IMR-90 (cell line): Measurements from ENCODE around the gene WDR81. TPM values are rescaled to one million over a fixed set of nuclear protein-coding genes. Genes with fewer than 3 reads are reported as not detected.

ENCODE experiments used
- polyA plus RNA-seq, 3 experiments: library from polyadenylated mRNA; depleted of rRNA; stranded (reverse); fragments of >200 nt; gene quantifications; 2 replicates each; pipeline ENCODE4 v1.2.3, GENCODE V29; 2012; ENCODE audit warnings: low replicate concordance in 1 of 3
- total RNA-seq: library from RNA; depleted of rRNA; stranded (reverse); fragments of >200 nt; gene quantifications from 2 replicates; pipeline ENCODE4 v1.2.3, GENCODE V29; 2012; rRNA removed

The WDR81 gene
- total and polyA plus RNA-seq, 2 of the 4 experiments (the other 2 are of a cell fraction), result 3.0 to 8.4 TPM

Other genes with a start within 250 kb of the WDR81 start
- 174 and 196 TPM in 2 replicates for gene MYO1C, start 232.0 kb upstream of the WDR81 start, total RNA-seq
- 162 and 188 TPM in 2 replicates for gene MYO1C, start 232.0 kb upstream of the WDR81 start, polyA plus RNA-seq (2012; rRNA removed)
- 16.4 and 17.4 TPM in 2 replicates for gene INPP5K, start 208.1 kb upstream of the WDR81 start, total RNA-seq
- 14.2 and 14.9 TPM in 2 replicates for gene INPP5K, start 208.1 kb upstream of the WDR81 start, polyA plus RNA-seq (2012; rRNA removed)
- 19.2 and 25.8 TPM in 2 replicates for gene PITPNA, start 161.9 kb upstream of the WDR81 start, total RNA-seq
- gene PITPNA, start 161.9 kb upstream of the WDR81 start, polyA plus RNA-seq (2012; rRNA removed), result 33.1 and 40.1 TPM in 2 replicates
- gene SLC43A2, start 95.9 kb upstream of the WDR81 start, total RNA-seq, result 3.3 and 3.8 TPM in 2 replicates
- 9.0 and 10.3 TPM in 2 replicates for gene SLC43A2, start 95.9 kb upstream of the WDR81 start, polyA plus RNA-seq (2012; rRNA removed)
- gene SCARF1, start 79.0 kb upstream of the WDR81 start, total RNA-seq, result 0.18 and 0.28 TPM in 2 replicates
- 0.34 and 0.43 TPM in 2 replicates for gene SCARF1, start 79.0 kb upstream of the WDR81 start, polyA plus RNA-seq (2012; rRNA removed)
- 3.9 TPM in 2 replicates for gene RILP, start 74.8 kb upstream of the WDR81 start, total RNA-seq
- gene RILP, start 74.8 kb upstream of the WDR81 start, polyA plus RNA-seq (2012; rRNA removed), result 6.0 and 7.3 TPM in 2 replicates
- 113 and 141 TPM in 2 replicates for gene PRPF8, start 39.8 kb upstream of the WDR81 start, total RNA-seq
- 160 and 167 TPM in 2 replicates for gene PRPF8, start 39.8 kb upstream of the WDR81 start, polyA plus RNA-seq (2012; rRNA removed)
- 0.72 and 0.83 TPM in 2 replicates for gene TLCD2, start 14.3 kb upstream of the WDR81 start, total RNA-seq
- gene TLCD2, start 14.3 kb upstream of the WDR81 start, polyA plus RNA-seq (2012; rRNA removed), result 0.67 and 1.2 TPM in 2 replicates
- gene SERPINF2, start 18.2 kb downstream of the WDR81 start, total RNA-seq, result not detected in 2 replicates
- not detected in 2 replicates for gene SERPINF2, start 18.2 kb downstream of the WDR81 start, polyA plus RNA-seq (2012; rRNA removed)
- gene SERPINF1, start 37.4 kb downstream of the WDR81 start, total RNA-seq, result 11.7 and 15.6 TPM in 2 replicates
- gene SERPINF1, start 37.4 kb downstream of the WDR81 start, polyA plus RNA-seq (2012; rRNA removed), result 90.2 and 94.3 TPM in 2 replicates
- gene SMYD4, start 105.2 kb downstream of the WDR81 start, total RNA-seq, result 6.7 and 7.2 TPM in 2 replicates
- 4.3 and 5.3 TPM in 2 replicates for gene SMYD4, start 105.2 kb downstream of the WDR81 start, polyA plus RNA-seq (2012; rRNA removed)
- 32.8 and 38.4 TPM in 2 replicates for gene RPA1, start 105.3 kb downstream of the WDR81 start, total RNA-seq
- 44.3 and 48.2 TPM in 2 replicates for gene RPA1, start 105.3 kb downstream of the WDR81 start, polyA plus RNA-seq (2012; rRNA removed)